ENCODE measurements around the gene STX11.
"Not testable (repeated sequence)": the region's sequence is repeated elsewhere in the genome, so short reads cannot be mapped to it uniquely, and the experiment has no call there.

STX11 gene

GRCh38 chr6:144149894-144150709, at the start of gene STX11:
STX11 (plus strand) TSS chr6:144150517; CDS start chr6:144186628, 36,111 bp downstream.
- DNase-seq (ENCODE audit: low read depth, low spot score): peak; percentile 50

- no peak for DNase-seq (ENCODE audit: low read depth, low spot score)
Observed at GRCh38 chr6:144103026-144103563, 47.2 kb upstream of the STX11 start.

- DNase-seq (ENCODE audit: low read depth, low spot score): no peak
Observed at GRCh38 chr6:144104488-144104887, 45.8 kb upstream of the STX11 start.

GRCh38 chr6:144104898-144105487, 45.3 kb upstream of the STX11 start:
- DNase-seq (ENCODE audit: low read depth, low spot score): peak; percentile 29

- DNase-seq (ENCODE audit: low read depth, low spot score): no peak
Observed at GRCh38 chr6:144106206-144106605, 44.1 kb upstream of the STX11 start.

GRCh38 chr6:144110210-144110609, 40.1 kb upstream of the STX11 start:
- no peak for DNase-seq (ENCODE audit: low read depth, low spot score)

GRCh38 chr6:144113366-144113765, 37.0 kb upstream of the STX11 start:
- DNase-seq (ENCODE audit: low read depth, low spot score): no peak

- no peak for DNase-seq (ENCODE audit: low read depth, low spot score)
Observed at GRCh38 chr6:144115219-144115618, 35.1 kb upstream of the STX11 start.

GRCh38 chr6:144119376-144119775, 30.9 kb upstream of the STX11 start:
- DNase-seq (ENCODE audit: low read depth, low spot score): no peak

GRCh38 chr6:144122861-144123260, 27.5 kb upstream of the STX11 start:
- no peak for DNase-seq (ENCODE audit: low read depth, low spot score)

GRCh38 chr6:144123421-144123820, 26.9 kb upstream of the STX11 start:
- DNase-seq (ENCODE audit: low read depth, low spot score): no peak

GRCh38 chr6:144123836-144124235, 26.5 kb upstream of the STX11 start:
- DNase-seq (ENCODE audit: low read depth, low spot score): no peak

- no peak for DNase-seq (ENCODE audit: low read depth, low spot score)
Observed at GRCh38 chr6:144127097-144127496, 23.2 kb upstream of the STX11 start.

- DNase-seq (ENCODE audit: low read depth, low spot score): no peak
Observed at GRCh38 chr6:144129469-144129868, 20.8 kb upstream of the STX11 start.

GRCh38 chr6:144131248-144131709, 19.0 kb upstream of the STX11 start:
- DNase-seq (ENCODE audit: low read depth, low spot score): no peak

GRCh38 chr6:144132167-144132690, 18.1 kb upstream of the STX11 start:
- DNase-seq (ENCODE audit: low read depth, low spot score): not testable (repeated sequence)

GRCh38 chr6:144133225-144133821, 17.0 kb upstream of the STX11 start:
- DNase-seq (ENCODE audit: low read depth, low spot score): no peak

- no peak for DNase-seq (ENCODE audit: low read depth, low spot score)
Observed at GRCh38 chr6:144134176-144134575, 16.1 kb upstream of the STX11 start.

GRCh38 chr6:144134737-144135136, 15.6 kb upstream of the STX11 start:
- no peak for DNase-seq (ENCODE audit: low read depth, low spot score)

GRCh38 chr6:144138542-144138941, 11.8 kb upstream of the STX11 start:
- no peak for DNase-seq (ENCODE audit: low read depth, low spot score)

GRCh38 chr6:144139817-144140216, 10.5 kb upstream of the STX11 start:
- no peak for DNase-seq (ENCODE audit: low read depth, low spot score)

- no peak for DNase-seq (ENCODE audit: low read depth, low spot score)
Observed at GRCh38 chr6:144140867-144141266, 9.4 kb upstream of the STX11 start.
